ENCODE results near the gene GGCX.

Gene GGCX

DNA sequence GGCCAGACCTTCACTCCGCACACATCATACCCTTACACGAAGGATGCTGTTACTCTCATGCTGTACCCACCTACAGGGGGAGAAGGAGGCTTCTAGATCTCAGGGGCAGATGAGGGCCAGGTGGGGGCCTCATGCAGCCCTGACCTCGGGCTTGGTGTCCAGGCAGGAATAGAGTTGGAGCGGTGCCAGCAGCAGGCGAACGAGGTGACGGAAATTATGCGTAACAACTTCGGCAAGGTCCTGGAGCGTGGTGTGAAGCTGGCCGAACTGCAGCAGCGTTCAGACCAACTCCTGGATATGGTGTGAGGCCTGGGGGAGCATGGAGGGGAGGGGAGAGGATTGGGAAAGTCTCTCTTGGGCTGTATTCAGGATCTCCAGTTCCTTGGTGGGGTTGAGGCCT lies 30.3 kb upstream of the GGCX start:
- Histone ChIP-seq H3K9me3 (ENCODE audit: control insufficient read depth, insufficient read depth, low read length) (no peaks in the 10 kb centered on the region), H4K20me1 (ENCODE audit: control insufficient read depth, insufficient read depth, low read depth, low read length) (no peaks in the 10 kb centered on the region), H3K4me2 (ENCODE audit: low read length) (no peak overlapping the region), H3K27ac (ENCODE audit: low read depth, low read length) (no peak overlapping the region), H3K36me3 (ENCODE audit: control insufficient read depth, low read length) (peaks cover 7% of the 10 kb centered on the region), H3K27me3 (ENCODE audit: control insufficient read depth, low read length) (no peaks in the 10 kb centered on the region), H3K4me1 (ENCODE audit: control insufficient read depth, low read length) (peaks cover 22% of the 10 kb centered on the region), H3K9me2 (replicated peaks; ENCODE audit: control insufficient read depth, low read length) (no peaks in the 10 kb centered on the region), H3K4me3 (ENCODE audit: low read length) (no peak overlapping the region), H3F3A (ENCODE audit: control insufficient read depth, insufficient read depth) (no peaks in the 10 kb centered on the region), H3K79me2 (ENCODE audit: control insufficient read depth, low read length) (peaks cover 23% of the 10 kb centered on the region)
- TF ChIP-seq, protein P1, sequence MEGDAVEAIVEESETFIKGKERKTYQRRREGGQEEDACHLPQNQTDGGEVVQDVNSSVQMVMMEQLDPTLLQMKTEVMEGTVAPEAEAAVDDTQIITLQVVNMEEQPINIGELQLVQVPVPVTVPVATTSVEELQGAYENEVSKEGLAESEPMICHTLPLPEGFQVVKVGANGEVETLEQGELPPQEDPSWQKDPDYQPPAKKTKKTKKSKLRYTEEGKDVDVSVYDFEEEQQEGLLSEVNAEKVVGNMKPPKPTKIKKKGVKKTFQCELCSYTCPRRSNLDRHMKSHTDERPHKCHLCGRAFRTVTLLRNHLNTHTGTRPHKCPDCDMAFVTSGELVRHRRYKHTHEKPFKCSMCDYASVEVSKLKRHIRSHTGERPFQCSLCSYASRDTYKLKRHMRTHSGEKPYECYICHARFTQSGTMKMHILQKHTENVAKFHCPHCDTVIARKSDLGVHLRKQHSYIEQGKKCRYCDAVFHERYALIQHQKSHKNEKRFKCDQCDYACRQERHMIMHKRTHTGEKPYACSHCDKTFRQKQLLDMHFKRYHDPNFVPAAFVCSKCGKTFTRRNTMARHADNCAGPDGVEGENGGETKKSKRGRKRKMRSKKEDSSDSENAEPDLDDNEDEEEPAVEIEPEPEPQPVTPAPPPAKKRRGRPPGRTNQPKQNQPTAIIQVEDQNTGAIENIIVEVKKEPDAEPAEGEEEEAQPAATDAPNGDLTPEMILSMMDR (IDR thresholded peaks at IDR 0.05; ENCODE audit: low read depth, low read length, poor library complexity, severe bottlenecking) = no peak
- TF ChIP-seq EZH2phosphoT487 (IDR thresholded peaks at IDR 0.05; ENCODE audit: borderline replicate concordance, low read length) = no peak

DNA sequence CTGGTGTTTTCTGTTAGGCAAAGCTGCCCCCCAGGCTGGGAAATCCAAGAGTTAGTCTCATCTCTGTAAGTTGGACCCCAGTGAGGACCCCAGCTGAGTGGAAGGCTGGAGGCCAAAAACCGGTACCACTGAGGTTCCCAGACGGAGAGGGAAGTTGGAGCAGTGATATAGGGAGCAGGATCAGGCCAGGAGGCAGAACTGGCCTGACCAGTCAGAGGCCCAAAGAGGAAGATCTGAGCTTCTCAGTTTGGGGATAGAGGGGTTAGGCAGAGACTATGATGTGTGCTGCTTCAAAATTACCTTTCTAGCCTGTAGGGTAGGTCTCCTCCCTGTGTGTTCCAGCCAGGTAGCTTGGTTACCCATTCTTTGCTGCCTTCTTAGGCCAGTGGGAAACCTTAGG lies 29.7 kb upstream of the GGCX start:
- H3K9me2 ChIP-seq (replicated peaks; ENCODE audit: control insufficient read depth, low read length) = no peaks in the 10 kb centered on the region
- no peak overlapping the region for H3K4me3 ChIP-seq (ENCODE audit: low read length)
- H3K9me3 ChIP-seq (ENCODE audit: control insufficient read depth, insufficient read depth, low read length) = no peaks in the 10 kb centered on the region
- H3K4me1 ChIP-seq (ENCODE audit: control insufficient read depth, low read length) = peaks cover 17% of the 10 kb centered on the region
- peaks cover 17% of the 10 kb centered on the region for H3K79me2 ChIP-seq (ENCODE audit: control insufficient read depth, low read length)
- H3K27ac ChIP-seq (ENCODE audit: low read depth, low read length) = no peak overlapping the region
- H3K27me3 ChIP-seq (ENCODE audit: control insufficient read depth, low read length) = no peaks in the 10 kb centered on the region
- H3F3A ChIP-seq (ENCODE audit: control insufficient read depth, insufficient read depth) = no peaks in the 10 kb centered on the region
- no peak overlapping the region for H3K4me2 ChIP-seq (ENCODE audit: low read length)
- TF ChIP-seq EZH2phosphoT487 (IDR thresholded peaks at IDR 0.05; ENCODE audit: borderline replicate concordance, low read length) = no peak
- TF ChIP-seq, protein P1 (IDR thresholded peaks at IDR 0.05; ENCODE audit: low read depth, low read length, poor library complexity, severe bottlenecking) = no peak
- no peaks in the 10 kb centered on the region for H4K20me1 ChIP-seq (ENCODE audit: control insufficient read depth, insufficient read depth, low read depth, low read length)
- peaks cover 3% of the 10 kb centered on the region; the same call in 1 of the 2 replicates for H3K36me3 ChIP-seq (ENCODE audit: control insufficient read depth, low read length)

DNA sequence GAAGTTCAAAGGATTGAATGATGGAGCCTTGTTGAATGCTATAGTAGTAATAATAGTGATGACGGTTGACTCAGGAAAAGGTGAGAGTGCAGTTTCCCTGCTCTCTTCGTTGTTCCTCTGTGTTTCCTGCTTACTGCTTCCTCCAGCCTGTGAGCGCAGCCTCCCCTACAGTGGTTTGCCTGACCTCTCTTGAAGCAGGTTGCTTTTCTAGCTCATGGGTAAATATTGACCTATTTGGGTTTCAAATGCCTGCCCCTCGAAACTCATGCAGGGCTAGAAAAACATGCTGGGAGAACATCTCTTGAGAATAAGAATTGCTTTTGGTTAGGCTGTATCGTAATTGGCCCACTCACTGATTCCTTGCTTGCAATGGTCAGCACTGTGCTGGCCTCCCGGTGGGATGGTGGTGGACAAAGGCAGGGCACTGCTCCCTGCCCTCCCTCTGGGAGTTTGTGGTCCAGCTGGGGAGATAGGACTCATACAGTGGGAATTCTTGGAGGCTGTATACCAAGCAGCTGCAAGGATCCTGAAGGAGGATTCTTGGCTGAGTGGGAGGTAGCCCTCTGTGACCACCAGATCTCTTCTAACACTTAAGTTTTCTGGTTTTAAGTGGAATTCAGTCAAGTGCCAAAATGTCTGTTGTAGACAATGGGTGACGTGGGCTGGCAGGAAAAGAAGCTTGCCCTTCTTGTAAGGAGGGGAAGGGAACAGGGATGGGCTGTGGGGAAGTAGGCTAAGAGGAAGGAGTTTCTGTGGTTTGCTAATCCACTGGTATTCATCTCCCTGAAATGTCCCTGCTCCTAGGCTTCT lies 28.9 kb upstream of the GGCX start:
- H3K36me3 ChIP-seq (ENCODE audit: control insufficient read depth, low read length) = no peaks in the 10 kb centered on the region
- H3K27ac ChIP-seq (ENCODE audit: low read depth, low read length) = no peak overlapping the region
- peaks cover 12% of the 10 kb centered on the region for H3K79me2 ChIP-seq (ENCODE audit: control insufficient read depth, low read length)
- no peaks in the 10 kb centered on the region for H4K20me1 ChIP-seq (ENCODE audit: control insufficient read depth, insufficient read depth, low read depth, low read length)
- H3K4me3 ChIP-seq (ENCODE audit: low read length) = no peak overlapping the region
- no peaks in the 10 kb centered on the region for H3K9me3 ChIP-seq (ENCODE audit: control insufficient read depth, insufficient read depth, low read length)
- H3F3A ChIP-seq (ENCODE audit: control insufficient read depth, insufficient read depth) = no peaks in the 10 kb centered on the region
- TF ChIP-seq, protein P1 (IDR thresholded peaks at IDR 0.05; ENCODE audit: low read depth, low read length, poor library complexity, severe bottlenecking) = no peak
- no peak for TF ChIP-seq EZH2phosphoT487 (IDR thresholded peaks at IDR 0.05; ENCODE audit: borderline replicate concordance, low read length)
- H3K4me2 ChIP-seq (ENCODE audit: low read length) = no peak overlapping the region
- no peaks in the 10 kb centered on the region for H3K9me2 ChIP-seq (replicated peaks; ENCODE audit: control insufficient read depth, low read length)
- H3K27me3 ChIP-seq (ENCODE audit: control insufficient read depth, low read length) = no peaks in the 10 kb centered on the region
- peaks cover 24% of the 10 kb centered on the region for H3K4me1 ChIP-seq (ENCODE audit: control insufficient read depth, low read length)

Data from DOHH2 (cell line).